T-cell (primary cell): ENCODE data around the gene SYT15. TPM values are rescaled to one million over a fixed set of nuclear protein-coding genes. Genes with fewer than 3 reads are reported as not detected.
"Not testable (repeated sequence)": the region's sequence is repeated elsewhere in the genome, so short reads cannot be mapped to it uniquely, and the experiment has no call there.

ENCODE experiments used
- ATAC-seq, 4 experiments: fragments of 200-7000 bp in 3 of 4; fragments of 150-1000 bp in 1 of 4; cut with Tn5 transposase; replicated peaks in 1 of 4; 1 replicate in 3 of 4; 2 replicates in 1 of 4; pipeline ENCODE4 v1.10.0; 2021; ENCODE audit warnings: moderate library complexity in 3 of 4, mild to moderate bottlenecking in 2 of 4, moderate number of reproducible peaks in 1 of 4
- CTCF ChIA-PET, 2 donors: fragments of 300-600 bp; sonication (Branson Sonifier 250); formaldehyde crosslinking; loops; one replicate each; lab custom pipeline; 2022; ENCODE audit warnings: antibody characterized with exemption in 2 of 2; lab: Charles Lee
- POLR2A ChIA-PET, 2 donors: fragments of 300-600 bp; sonication (Branson Sonifier 250); formaldehyde crosslinking; loops; one replicate each; lab custom pipeline; 2022; ENCODE audit warnings: antibody characterized with exemption in 2 of 2; lab: Charles Lee
- DNase-seq, 35 experiments: peaks; one replicate each; pipeline versions ENCODE4 v3.0.0 to v3.0.0-alpha.2; 2013 to 2023
- H3K27ac ChIP-seq: one replicate; pipeline ENCODE4 v1.5.1; 2013; ENCODE audit warnings: low read length
- H3K27me3 ChIP-seq, 2 experiments: replicated peaks in 1 of 2; 1 replicate in 1 of 2; 2 replicates in 1 of 2; pipeline versions ENCODE4 v1.6.1 to v1.7.0; 2013; ENCODE audit warnings: low read length in 1 of 2, mixed read lengths in 1 of 2; ENCODE audit not compliant: control insufficient read depth in 2 of 2, insufficient read depth in 2 of 2; ENCODE audit errors: extremely low read depth in 1 of 2
- H3K36me3 ChIP-seq, 2 donors: 1 replicate in 1 of 2; 2 replicates in 1 of 2; pipeline versions ENCODE4 v1.6.1 to v1.7.0; 2013; ENCODE audit warnings: low read length in 1 of 2; ENCODE audit not compliant: control insufficient read depth in 2 of 2, insufficient read depth in 1 of 2; ENCODE audit errors: extremely low read depth in 1 of 2
- H3K4me1 ChIP-seq, 2 experiments: 1 replicate in 1 of 2; 2 replicates in 1 of 2; pipeline versions ENCODE4 v1.6.1 to v1.7.0; 2013; ENCODE audit warnings: low read length in 2 of 2, mixed read lengths in 1 of 2; ENCODE audit not compliant: insufficient read depth in 2 of 2, control insufficient read depth in 1 of 2; ENCODE audit errors: extremely low read depth in 1 of 2
- H3K4me3 ChIP-seq, 2 donors: 1 replicate in 1 of 2; 2 replicates in 1 of 2; pipeline versions ENCODE4 v1.5.1 to v1.7.0; 2013; ENCODE audit warnings: mild to moderate bottlenecking in 2 of 2, low read length in 1 of 2, moderate library complexity in 1 of 2; ENCODE audit not compliant: control insufficient read depth in 1 of 2; ENCODE audit errors: extremely low read depth in 1 of 2
- H3K9me3 ChIP-seq: 2 replicates; pipeline ENCODE4 v1.7.0; 2013
- H3K27ac Mint-ChIP-seq, 2 donors: one replicate each; pipeline ENCODE4 v1.8.0; 2020 to 2021; ENCODE audit warnings: mild to moderate bottlenecking in 2 of 2, mixed read lengths in 2 of 2
- H3K27me3 Mint-ChIP-seq, 2 donors: one replicate each; pipeline ENCODE4 v1.8.0; 2021 to 2022; ENCODE audit warnings: mixed read lengths in 2 of 2
- H3K36me3 Mint-ChIP-seq: one replicate; pipeline ENCODE4 v1.8.0; 2021; ENCODE audit warnings: mixed read lengths
- H3K4me1 Mint-ChIP-seq, 3 donors: one replicate each; pipeline ENCODE4 v1.8.0; 2020 to 2022; ENCODE audit warnings: mixed read lengths in 3 of 3, mild to moderate bottlenecking in 1 of 3
- H3K4me3 Mint-ChIP-seq, 3 donors: one replicate each; pipeline ENCODE4 v1.8.0; 2020 to 2022; ENCODE audit warnings: mild to moderate bottlenecking in 3 of 3, mixed read lengths in 3 of 3, moderate library complexity in 3 of 3
- H3K9me3 Mint-ChIP-seq, 3 donors: one replicate each; pipeline ENCODE4 v1.8.0; 2020 to 2022; ENCODE audit warnings: mixed read lengths in 3 of 3
- WGBS: methylation state at CpG from one replicate; pipeline ENCODE4 v1.1.5; 2013; ENCODE audit warnings: missing lambda C conversion rate; ENCODE audit not compliant: insufficient coverage; 5-methylcytosine and 5-hydroxymethylcytosine counted together
- total RNA-seq, 35 experiments: library from RNA in 6 of 35; stranded (reverse) in 6 of 35; fragments of 120-200 nt in 1 of 35; gene quantifications; one replicate each; pipeline versions ENCODE4 v1.2.1 to v1.2.4 and lab custom pipeline; 2013 to 2026

SYT15 gene
- total RNA-seq, 5 donors from 2014 or later (not counting 1 experiment from before 2014, with no cell fraction given), result 0.98 to 1.7 (median 1.4) TPM; not detected in 1

- H3K4me3 Mint-ChIP-seq, CTCF ChIA-PET, H3K4me3 ChIP-seq, H3K36me3 Mint-ChIP-seq, H3K27me3 Mint-ChIP-seq, H3K9me3 ChIP-seq, H3K27ac Mint-ChIP-seq, H3K9me3 Mint-ChIP-seq, H3K27ac ChIP-seq, H3K36me3 ChIP-seq, POLR2A ChIA-PET, H3K27me3 ChIP-seq, H3K4me1 ChIP-seq, H3K4me1 Mint-ChIP-seq: not testable (repeated sequence)
- peak; percentile 75 to 84 (median 80) for ATAC-seq
- no CpG with 5 or more reads among the region's 6 CpGs for WGBS
- DNase-seq, result peak in 27 of 35 experiments; percentile 5 to 64 (median 32)
These were observed 13.2 kb upstream of the SYT15 start for GRCh38 chr10:46565591-46566332.

- H3K4me3 Mint-ChIP-seq, CTCF ChIA-PET, H3K4me1 ChIP-seq, H3K27ac Mint-ChIP-seq, H3K4me3 ChIP-seq, H3K4me1 Mint-ChIP-seq, H3K9me3 Mint-ChIP-seq, H3K36me3 ChIP-seq, H3K36me3 Mint-ChIP-seq, POLR2A ChIA-PET, DNase-seq, H3K9me3 ChIP-seq, H3K27ac ChIP-seq, ATAC-seq, H3K27me3 ChIP-seq, H3K27me3 Mint-ChIP-seq: not testable (repeated sequence)
- WGBS, result no CpG with 5 or more reads among the region's 9 CpGs
These were observed 11.8 kb upstream of the SYT15 start for GRCh38 chr10:46567151-46567550.

GRCh38 chr10:46570655-46571054 is 8.3 kb upstream of the SYT15 start:
- H3K9me3 Mint-ChIP-seq, H3K27ac Mint-ChIP-seq, ATAC-seq, H3K4me1 ChIP-seq, H3K4me3 ChIP-seq, H3K27ac ChIP-seq, H3K36me3 Mint-ChIP-seq, POLR2A ChIA-PET, H3K27me3 ChIP-seq, H3K27me3 Mint-ChIP-seq, H3K36me3 ChIP-seq, H3K4me3 Mint-ChIP-seq, H3K9me3 ChIP-seq, DNase-seq, CTCF ChIA-PET, H3K4me1 Mint-ChIP-seq: not testable (repeated sequence)
- no CpG with 5 or more reads among the region's 2 CpGs for WGBS

- H3K27ac Mint-ChIP-seq, H3K27me3 Mint-ChIP-seq, CTCF ChIA-PET, H3K9me3 ChIP-seq, ATAC-seq, POLR2A ChIA-PET, DNase-seq, H3K4me1 Mint-ChIP-seq, H3K27me3 ChIP-seq, H3K4me3 ChIP-seq, H3K27ac ChIP-seq, H3K4me3 Mint-ChIP-seq, H3K4me1 ChIP-seq, H3K9me3 Mint-ChIP-seq, H3K36me3 ChIP-seq, H3K36me3 Mint-ChIP-seq: not testable (repeated sequence)
- no CpG with 5 or more reads among the region's 4 CpGs for WGBS
These were observed 6.2 kb upstream of the SYT15 start for GRCh38 chr10:46572765-46573164.

GRCh38 chr10:46573314-46573713 is 5.6 kb upstream of the SYT15 start:
- H3K27me3 ChIP-seq, CTCF ChIA-PET, H3K27ac Mint-ChIP-seq, POLR2A ChIA-PET, H3K4me3 ChIP-seq, H3K9me3 ChIP-seq, H3K4me1 ChIP-seq, H3K4me1 Mint-ChIP-seq, H3K36me3 Mint-ChIP-seq, ATAC-seq, H3K9me3 Mint-ChIP-seq, H3K4me3 Mint-ChIP-seq, DNase-seq, H3K36me3 ChIP-seq, H3K27ac ChIP-seq, H3K27me3 Mint-ChIP-seq: not testable (repeated sequence)
- no CpG with 5 or more reads among the region's 5 CpGs for WGBS

GRCh38 chr10:46573884-46574283 is 5.0 kb upstream of the SYT15 start:
- DNase-seq, CTCF ChIA-PET: not testable (repeated sequence)

More at GRCh38 chr10:46573884-46574283, 5.0 kb upstream of the SYT15 start:
- H3K4me3 Mint-ChIP-seq, H3K9me3 ChIP-seq, H3K36me3 ChIP-seq, H3K27me3 Mint-ChIP-seq, H3K27ac Mint-ChIP-seq, POLR2A ChIA-PET, H3K4me1 Mint-ChIP-seq, H3K4me3 ChIP-seq, H3K27me3 ChIP-seq, H3K36me3 Mint-ChIP-seq, H3K9me3 Mint-ChIP-seq, ATAC-seq, H3K27ac ChIP-seq, H3K4me1 ChIP-seq: not testable (repeated sequence)
- no CpG with 5 or more reads among the region's 4 CpGs for WGBS
